ENCODE measurements around the gene GORASP2.

The GORASP2 gene

GRCh38 chr2:170887896-170888295, 41.2 kb upstream of the GORASP2 start:
- no peak for TF ChIP-seq CTCF (IDR thresholded peaks at IDR 0.05)

GRCh38 chr2:170891893-170892292, 37.2 kb upstream of the GORASP2 start:
- TF ChIP-seq CTCF (IDR thresholded peaks at IDR 0.05) = no peak

DNA sequence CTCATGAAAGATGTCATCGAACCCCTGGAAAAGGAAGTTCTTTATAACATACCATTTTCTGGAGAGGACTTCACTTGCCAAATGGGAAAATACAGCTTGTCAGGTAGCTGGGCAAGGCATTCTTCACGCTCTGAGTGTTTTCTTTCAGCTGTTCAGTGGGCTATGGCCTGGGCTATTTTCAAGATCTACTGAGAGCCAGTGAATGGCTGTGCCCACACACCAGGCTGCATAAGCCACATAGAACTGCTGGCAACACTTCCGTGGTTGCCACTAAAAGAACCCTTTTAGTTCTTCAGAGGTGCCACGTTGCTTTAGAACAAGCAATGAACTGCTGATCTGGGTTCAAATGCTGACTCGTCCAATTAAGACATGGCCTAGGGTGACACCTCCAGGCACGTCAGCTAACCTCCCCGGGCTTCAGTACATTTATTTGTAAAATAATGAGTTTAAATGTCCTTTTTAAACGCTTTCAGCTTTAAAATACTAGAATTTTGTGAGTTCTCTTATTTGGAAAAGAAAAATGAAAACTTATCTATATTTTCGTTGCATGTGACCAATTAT, 36.6 kb upstream of the GORASP2 start:
- TF ChIP-seq CTCF (IDR thresholded peaks at IDR 0.05) = no peak

GRCh38 chr2:170895023-170895757, 33.9 kb upstream of the GORASP2 start:
- no peak for TF ChIP-seq CTCF (IDR thresholded peaks at IDR 0.05)

GRCh38 chr2:170896622-170897021, 32.4 kb upstream of the GORASP2 start:
- TF ChIP-seq CTCF (IDR thresholded peaks at IDR 0.05) = no peak

- TF ChIP-seq CTCF (IDR thresholded peaks at IDR 0.05) = no peak
These were observed 31.9 kb upstream of the GORASP2 start for GRCh38 chr2:170897108-170897507.

DNA sequence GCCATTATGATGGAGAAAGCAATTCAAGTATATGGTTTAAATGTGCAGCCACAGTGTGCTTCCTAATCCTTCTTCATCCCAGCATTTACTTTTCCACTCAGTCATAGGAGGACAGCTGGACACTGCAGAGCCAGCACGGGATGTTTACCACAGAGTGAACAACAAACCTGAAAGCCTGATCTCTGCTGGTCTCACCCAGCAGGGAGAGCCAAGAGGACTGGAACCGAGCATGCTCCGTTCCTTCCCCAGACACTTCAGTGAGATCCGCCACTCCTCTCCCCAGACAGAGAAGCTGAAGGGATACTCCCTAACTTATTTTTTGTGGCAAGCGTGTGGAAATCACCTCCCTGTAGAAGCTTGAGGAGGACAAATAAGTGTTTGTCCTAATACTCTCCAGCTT, 23.2 kb upstream of the GORASP2 start:
- TF ChIP-seq CTCF (IDR thresholded peaks at IDR 0.05) = no peak
